Measurements from ENCODE around the gene GC.
"Not testable (repeated sequence)": the region's sequence is repeated elsewhere in the genome, so short reads cannot be mapped to it uniquely, and the experiment has no call there.

Gene GC, protein sequence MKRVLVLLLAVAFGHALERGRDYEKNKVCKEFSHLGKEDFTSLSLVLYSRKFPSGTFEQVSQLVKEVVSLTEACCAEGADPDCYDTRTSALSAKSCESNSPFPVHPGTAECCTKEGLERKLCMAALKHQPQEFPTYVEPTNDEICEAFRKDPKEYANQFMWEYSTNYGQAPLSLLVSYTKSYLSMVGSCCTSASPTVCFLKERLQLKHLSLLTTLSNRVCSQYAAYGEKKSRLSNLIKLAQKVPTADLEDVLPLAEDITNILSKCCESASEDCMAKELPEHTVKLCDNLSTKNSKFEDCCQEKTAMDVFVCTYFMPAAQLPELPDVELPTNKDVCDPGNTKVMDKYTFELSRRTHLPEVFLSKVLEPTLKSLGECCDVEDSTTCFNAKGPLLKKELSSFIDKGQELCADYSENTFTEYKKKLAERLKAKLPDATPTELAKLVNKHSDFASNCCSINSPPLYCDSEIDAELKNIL

GRCh38 chr4:71783972-71784371 lies at the start of gene GC:
Gene GC, minus strand, starts transcription at chr4:71784079. Its CDS starts 61 bp downstream, at chr4:71784018.
- no peak for DNase-seq

- no peak for DNase-seq
These were observed 49.5 kb upstream of the GC start for GRCh38 chr4:71833232-71833900.

DNA sequence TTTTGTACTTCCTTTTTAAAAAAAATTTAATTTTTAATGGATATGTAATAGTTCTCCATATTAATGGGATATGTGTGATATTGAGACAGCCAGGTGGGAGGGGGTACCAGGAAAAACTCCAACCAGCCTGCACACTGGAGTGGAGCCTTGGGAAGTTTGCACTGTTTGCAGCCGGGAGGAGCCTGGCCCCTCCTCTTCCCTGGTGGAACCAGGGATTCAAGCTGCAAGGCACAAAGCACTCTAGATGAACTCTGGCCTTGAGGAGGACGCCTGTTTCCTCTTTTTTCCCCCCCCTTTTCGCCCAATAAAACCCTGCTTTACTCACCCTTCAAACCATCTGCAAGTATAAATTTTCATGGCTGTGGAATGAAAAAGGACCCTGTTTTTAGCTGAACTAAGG lies 48.2 kb upstream of the GC start:
- no peak for DNase-seq

DNA sequence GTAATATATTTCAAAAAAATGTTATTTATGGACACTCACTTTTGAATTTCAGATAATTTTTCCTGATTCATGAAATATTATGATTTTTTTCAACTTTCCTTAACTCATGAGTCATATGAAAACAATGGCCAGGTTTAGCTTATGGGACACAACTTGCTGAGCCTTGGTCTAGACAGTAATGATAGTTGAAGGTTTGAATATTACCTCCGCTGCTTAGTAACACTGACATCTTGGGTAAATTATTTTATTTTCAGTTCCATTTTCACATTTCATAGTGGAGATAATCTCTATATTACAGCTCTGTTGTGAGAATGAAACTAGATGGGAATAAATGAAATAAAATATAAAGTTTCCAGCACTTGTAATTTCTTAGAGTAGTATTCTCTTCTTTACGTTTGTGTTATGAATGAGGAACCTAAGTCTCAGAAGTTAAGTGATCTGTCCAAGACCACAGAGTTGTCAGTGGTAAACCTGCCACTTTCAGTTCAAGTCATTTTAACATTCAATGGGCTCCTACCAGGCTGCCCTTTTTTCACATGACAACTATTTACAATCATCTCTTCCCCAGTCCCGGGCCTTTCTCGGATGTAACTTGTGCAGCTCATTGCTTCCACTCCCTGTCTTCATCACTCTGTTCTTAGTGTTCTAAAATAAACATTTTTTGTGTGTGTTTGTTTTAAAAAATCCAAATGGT lies 46.8 kb upstream of the GC start:
- no peak for DNase-seq

DNA sequence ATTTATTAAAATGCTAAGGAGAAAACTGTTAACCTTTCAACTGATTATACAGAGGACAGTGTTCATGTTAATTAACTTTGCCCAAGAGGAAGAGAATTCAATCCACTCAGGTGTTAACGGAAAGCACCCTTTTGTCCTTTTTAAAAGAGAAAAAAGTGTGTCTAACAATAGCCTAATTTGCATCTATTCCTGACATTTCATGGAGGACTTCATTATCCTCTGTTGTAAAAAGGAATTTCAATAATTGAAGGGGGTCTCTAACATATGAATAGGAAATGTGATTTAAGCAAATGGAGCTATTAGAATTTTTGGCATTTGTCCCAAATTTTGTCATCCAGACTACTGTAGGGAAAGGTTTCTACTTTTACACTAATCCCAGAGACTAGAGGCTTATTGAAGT lies 44.6 kb upstream of the GC start:
- DNase-seq: no peak

DNA sequence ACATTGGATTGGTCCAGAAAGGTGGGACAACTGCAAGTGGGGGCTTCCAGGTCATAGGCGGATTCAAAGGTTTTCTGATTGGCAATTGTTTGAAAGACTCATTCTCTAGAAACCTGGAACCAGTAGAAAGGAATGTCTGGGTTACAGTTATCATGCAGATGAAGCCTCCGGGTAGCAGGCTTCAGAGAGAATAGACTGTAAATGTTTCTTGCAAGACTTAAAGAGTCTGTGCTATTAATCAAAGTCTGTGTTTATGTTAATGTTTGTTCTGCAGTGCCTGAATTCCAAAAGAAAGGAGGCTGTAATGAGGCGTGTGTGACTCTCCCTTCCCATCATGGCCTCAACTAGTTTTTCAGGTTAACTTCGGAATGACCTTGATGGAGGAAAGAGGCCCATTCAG lies 43.9 kb upstream of the GC start:
- DNase-seq: no peak

DNA sequence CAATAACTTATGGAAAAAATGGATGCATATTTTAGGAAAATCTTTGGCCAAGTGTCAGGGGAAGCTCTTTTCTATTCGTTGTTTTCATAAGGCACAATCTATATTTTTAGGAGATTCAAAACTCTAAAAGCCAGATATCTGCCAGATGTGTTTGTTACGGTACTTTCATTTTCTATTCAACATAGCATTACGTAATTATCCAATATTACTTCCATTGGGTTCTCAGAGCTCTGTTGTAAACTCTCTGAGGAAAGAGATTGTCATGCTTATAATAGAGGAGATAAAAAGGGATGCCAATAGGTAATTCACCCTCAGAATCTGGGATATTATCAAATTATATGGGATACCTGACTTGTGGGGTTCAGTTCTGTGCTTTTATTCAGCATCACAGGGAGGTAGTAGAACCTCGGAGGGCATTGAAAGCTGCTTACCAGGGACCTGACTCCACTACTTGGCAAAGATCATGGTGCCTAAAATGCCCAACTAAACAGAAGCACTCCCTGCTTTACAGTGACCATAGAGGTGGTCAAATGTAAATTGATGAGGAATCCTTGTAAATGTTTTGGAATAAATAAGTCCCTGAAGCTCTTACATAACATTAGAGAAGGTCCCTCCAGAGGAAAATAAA lies 32.9 kb upstream of the GC start:
- DNase-seq: no peak

DNA sequence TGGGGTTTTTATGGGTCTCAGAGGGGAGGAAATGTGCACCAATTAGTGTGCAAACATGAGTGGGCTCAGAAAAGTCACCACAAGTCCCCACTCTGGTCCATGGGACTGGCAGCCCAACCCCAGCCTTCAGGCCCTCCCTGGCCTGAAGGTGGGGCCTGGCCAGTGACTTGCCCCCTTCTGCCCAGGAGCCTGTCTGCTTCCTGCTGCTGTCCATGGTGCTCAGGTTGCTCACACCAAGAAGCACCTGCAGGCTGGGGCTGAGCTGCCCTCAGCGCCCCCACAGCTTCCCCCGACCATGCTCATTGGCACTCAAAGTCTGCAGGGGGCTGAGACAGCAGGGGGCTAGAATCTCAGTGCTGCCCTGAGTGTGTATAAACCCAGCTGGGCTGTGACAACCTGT lies 30.6 kb upstream of the GC start:
- no peak for DNase-seq

GRCh38 chr4:71809805-71810204 lies 25.9 kb upstream of the GC start:
- DNase-seq: not testable (repeated sequence)

DNA sequence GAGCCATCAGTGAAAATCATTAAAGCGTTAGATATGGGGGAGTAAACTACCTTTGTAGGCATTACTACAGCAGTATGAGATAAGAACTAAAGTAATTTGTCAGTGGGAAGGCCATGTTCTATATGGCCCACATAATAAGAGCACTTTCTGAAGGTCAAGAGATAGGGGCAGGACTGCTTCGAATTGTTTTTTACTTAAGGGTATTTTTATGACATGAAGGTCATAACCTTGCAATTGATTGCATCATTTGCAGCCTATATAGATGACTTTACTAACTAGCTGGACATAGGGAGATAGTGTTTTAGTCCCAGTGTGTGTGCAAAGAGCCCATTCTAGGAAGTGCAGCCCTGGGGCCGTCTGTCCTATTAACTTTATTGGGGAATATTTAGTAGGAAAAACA lies 23.6 kb upstream of the GC start:
- no peak for DNase-seq

- DNase-seq: not testable (repeated sequence)
These were observed 21.4 kb upstream of the GC start for GRCh38 chr4:71805230-71805629.

GRCh38 chr4:71804017-71804697 lies 20.3 kb upstream of the GC start:
- not testable (repeated sequence) for DNase-seq

DNA sequence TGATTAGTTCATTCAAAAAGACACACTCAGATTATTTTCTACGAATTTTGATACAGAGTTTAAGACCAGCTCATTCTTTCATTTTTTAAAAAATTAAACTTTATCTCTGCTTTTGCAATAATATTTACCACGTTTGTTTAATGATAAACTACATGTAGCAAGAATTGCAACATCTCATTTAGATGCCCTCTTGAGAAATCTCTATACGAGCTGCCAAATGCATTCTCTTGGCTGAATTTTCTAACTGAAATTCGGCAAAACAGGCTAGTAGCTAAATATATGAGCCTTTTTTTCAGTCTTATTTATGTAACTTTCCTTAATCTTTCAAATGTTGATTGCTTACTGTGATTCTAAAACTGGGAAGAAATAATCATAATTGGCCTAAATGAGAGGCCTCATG lies 2.1 kb upstream of the GC start:
- no peak for DNase-seq

GRCh38 chr4:71784569-71785197 lies 804 bp upstream of the GC start:
- no peak for DNase-seq

GRCh38 chr4:71777891-71778290 lies 6.0 kb downstream of the GC start:
- no peak for DNase-seq

GRCh38 chr4:71775449-71775848 lies 8.4 kb downstream of the GC start:
- DNase-seq: no peak

- DNase-seq: no peak
These were observed 9.7 kb downstream of the GC start for GRCh38 chr4:71774136-71774535.

GRCh38 chr4:71773004-71773403 lies 10.9 kb downstream of the GC start:
- DNase-seq: no peak

DNA sequence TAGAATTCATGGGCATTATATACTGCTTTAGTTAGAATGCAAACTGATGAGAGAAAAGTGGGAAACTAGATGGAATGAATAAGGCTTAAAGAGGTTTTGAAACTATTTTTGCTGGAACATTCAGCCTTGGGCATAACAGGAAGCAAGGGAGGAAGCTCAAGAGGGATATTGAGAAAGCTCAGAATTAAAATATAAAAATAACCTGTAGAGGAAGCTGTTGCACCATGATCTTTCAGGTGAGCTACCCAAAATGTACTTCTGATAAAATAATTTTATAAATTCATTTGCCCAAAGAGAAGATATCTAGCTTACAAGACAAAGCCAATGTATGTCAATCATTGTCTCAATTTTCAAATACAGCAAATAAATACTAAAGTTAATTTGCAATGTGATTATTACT lies 11.3 kb downstream of the GC start:
- no peak for DNase-seq

DNA sequence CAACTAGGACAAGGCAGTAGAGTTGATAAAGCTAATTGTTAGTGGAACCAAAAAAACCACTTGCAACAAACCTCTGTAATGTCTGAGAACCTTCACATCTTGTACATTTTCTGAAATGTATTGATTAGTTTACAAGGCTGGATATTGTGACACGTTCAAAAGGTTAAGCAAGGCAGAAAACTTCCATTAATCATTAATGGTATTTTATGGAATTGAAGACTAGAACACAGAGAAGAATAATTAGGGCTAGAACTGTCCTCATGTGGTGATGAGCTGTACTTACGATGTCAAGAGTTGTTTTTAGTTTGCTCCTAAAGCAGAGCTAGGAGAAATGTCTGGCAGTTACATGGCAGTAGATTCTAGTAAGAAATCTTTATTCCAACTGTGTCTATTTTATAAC lies 12.3 kb downstream of the GC start:
- no peak for DNase-seq

DNA sequence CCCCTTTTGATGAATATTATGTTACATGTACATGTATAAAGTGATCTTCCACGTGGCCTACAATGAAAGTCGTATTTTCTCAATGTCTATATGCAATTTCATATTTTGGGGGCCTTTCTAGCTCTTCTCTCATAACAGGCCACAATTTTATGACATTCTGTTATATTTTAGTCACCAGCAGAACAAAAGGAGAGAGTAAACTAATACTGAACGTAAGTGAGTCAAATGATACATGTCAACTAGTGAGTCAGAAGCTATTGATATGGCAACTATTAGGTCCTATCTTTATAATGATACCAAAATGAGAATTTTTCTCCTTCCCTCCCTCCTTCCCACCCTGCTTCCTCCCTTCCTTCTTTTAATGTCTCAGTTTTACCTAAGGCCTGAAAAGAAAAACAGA lies 14.4 kb downstream of the GC start:
- no peak for DNase-seq

DNA sequence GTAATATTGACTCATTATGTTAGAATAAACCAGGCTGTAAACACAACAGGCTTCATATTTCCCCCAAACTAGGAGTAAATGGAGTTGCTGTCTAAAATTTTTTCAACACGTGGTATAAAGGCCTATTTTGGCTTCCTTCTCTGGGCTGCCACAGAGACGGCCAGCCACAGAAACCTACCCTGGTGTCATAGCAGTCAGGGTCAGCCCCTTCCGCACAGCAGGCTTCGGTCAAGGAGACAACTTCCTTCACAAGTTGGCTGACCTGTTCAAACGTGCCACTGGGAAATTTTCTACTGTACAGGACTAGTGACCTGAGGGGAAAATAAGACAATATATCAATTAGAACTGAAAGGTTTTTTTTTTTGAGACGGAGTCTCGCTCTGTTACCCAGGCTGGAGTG lies 15.8 kb downstream of the GC start:
- no peak for DNase-seq
